Astrocyte (in vitro differentiated cells and primary cell): ENCODE measurements around the gene FGF2. TPM values are rescaled to one million over a fixed set of nuclear protein-coding genes. Genes with fewer than 3 reads are reported as not detected.
A peak's percentile ranks its signal among the peaks of the same experiment; 100 is the strongest.

ENCODE experiments used
- DNase-seq: peaks from one replicate; pipeline ENCODE4 v3.0.0-alpha.2; 2010; ENCODE audit warnings: low read depth
- FAIRE-seq: peaks from 2 replicates; lab custom pipeline; 2011; peaks lifted over from hg19 to GRCh38; lab: Jason Lieb, UNC
- H2AFZ ChIP-seq: 2 replicates; pipeline ENCODE4 v1.6.0; 2012; ENCODE audit warnings: low read depth, low read length, inconsistent platforms
- H3K27ac ChIP-seq: 2 replicates; pipeline ENCODE4 v1.5.1; 2011; ENCODE audit warnings: low read depth, low read length, inconsistent platforms
- H3K27me3 ChIP-seq: 2 replicates; pipeline ENCODE4 v1.6.0; 2011; ENCODE audit warnings: low read length, inconsistent platforms; ENCODE audit not compliant: insufficient read depth
- H3K36me3 ChIP-seq: 2 replicates; pipeline ENCODE4 v1.5.1; 2011; ENCODE audit warnings: low read length, inconsistent platforms; ENCODE audit not compliant: insufficient read depth
- H3K4me1 ChIP-seq: 2 replicates; pipeline ENCODE4 v1.5.1; 2011; ENCODE audit warnings: low read length, inconsistent platforms; ENCODE audit not compliant: insufficient read depth
- H3K4me2 ChIP-seq: 2 replicates; pipeline ENCODE4 v1.6.0; 2012; ENCODE audit warnings: low read length, inconsistent platforms
- H3K4me3 ChIP-seq: 2 replicates; pipeline ENCODE4 v1.5.1; 2011; ENCODE audit warnings: low read depth, mild to moderate bottlenecking, low read length, inconsistent platforms; ENCODE audit not compliant: insufficient read depth
- H3K79me2 ChIP-seq: 2 replicates; pipeline ENCODE4 v1.6.0; 2012; ENCODE audit warnings: mild to moderate bottlenecking, low read length, inconsistent platforms; ENCODE audit not compliant: insufficient read depth
- H3K9ac ChIP-seq: 2 replicates; pipeline ENCODE4 v1.6.0; 2012; ENCODE audit warnings: mild to moderate bottlenecking, low read length, inconsistent platforms
- H3K9me3 ChIP-seq: 2 replicates; pipeline ENCODE4 v1.5.1; 2012; ENCODE audit warnings: low read depth, mild to moderate bottlenecking, low read length, inconsistent platforms; ENCODE audit not compliant: insufficient read depth
- H4K20me1 ChIP-seq: 2 replicates; pipeline ENCODE4 v1.6.0; 2012; ENCODE audit warnings: low read length, inconsistent platforms; ENCODE audit not compliant: insufficient read depth
- H3K27ac Mint-ChIP-seq: one replicate; pipeline ENCODE4 v1.8.0; 2021; ENCODE audit warnings: mild to moderate bottlenecking, mixed read lengths; ENCODE audit not compliant: unreplicated experiment
- H3K27me3 Mint-ChIP-seq: one replicate; pipeline ENCODE4 v1.8.0; 2021; ENCODE audit warnings: low read depth, mixed read lengths; ENCODE audit not compliant: unreplicated experiment
- H3K36me3 Mint-ChIP-seq: one replicate; pipeline ENCODE4 v1.8.0; 2021; ENCODE audit warnings: low read depth, mixed read lengths; ENCODE audit not compliant: unreplicated experiment
- H3K4me1 Mint-ChIP-seq: one replicate; pipeline ENCODE4 v1.8.0; 2021; ENCODE audit warnings: low read depth, mixed read lengths; ENCODE audit not compliant: unreplicated experiment
- H3K4me3 Mint-ChIP-seq: one replicate; pipeline ENCODE4 v1.8.0; 2021; ENCODE audit warnings: mild to moderate bottlenecking, moderate library complexity, mixed read lengths; ENCODE audit not compliant: unreplicated experiment
- H3K9me3 Mint-ChIP-seq: one replicate; pipeline ENCODE4 v1.8.0; 2021; ENCODE audit warnings: mild to moderate bottlenecking, mixed read lengths; ENCODE audit not compliant: unreplicated experiment
- EZH2 ChIP-seq: IDR thresholded peaks from 2 replicates; pipeline ENCODE4 v1.6.1; 2012; ENCODE audit warnings: mild to moderate bottlenecking, low read length, inconsistent platforms; ENCODE audit not compliant: insufficient read depth
- total RNA-seq: library from RNA; stranded (reverse); gene quantifications from 2 replicates; pipeline ENCODE4 v1.2.1, GENCODE V29; 2021
- TF ChIP-seq, protein P1 (sequence below): IDR thresholded peaks from 2 replicates; pipeline ENCODE4 v1.5.1; 2011; ENCODE audit warnings: low read depth, mild to moderate bottlenecking, inconsistent platforms, low read length, moderate library complexity; ENCODE audit not compliant: insufficient read depth

FGF2 gene
- total RNA-seq, 1 donor from 2014 or later = 38.4 TPM

DNA sequence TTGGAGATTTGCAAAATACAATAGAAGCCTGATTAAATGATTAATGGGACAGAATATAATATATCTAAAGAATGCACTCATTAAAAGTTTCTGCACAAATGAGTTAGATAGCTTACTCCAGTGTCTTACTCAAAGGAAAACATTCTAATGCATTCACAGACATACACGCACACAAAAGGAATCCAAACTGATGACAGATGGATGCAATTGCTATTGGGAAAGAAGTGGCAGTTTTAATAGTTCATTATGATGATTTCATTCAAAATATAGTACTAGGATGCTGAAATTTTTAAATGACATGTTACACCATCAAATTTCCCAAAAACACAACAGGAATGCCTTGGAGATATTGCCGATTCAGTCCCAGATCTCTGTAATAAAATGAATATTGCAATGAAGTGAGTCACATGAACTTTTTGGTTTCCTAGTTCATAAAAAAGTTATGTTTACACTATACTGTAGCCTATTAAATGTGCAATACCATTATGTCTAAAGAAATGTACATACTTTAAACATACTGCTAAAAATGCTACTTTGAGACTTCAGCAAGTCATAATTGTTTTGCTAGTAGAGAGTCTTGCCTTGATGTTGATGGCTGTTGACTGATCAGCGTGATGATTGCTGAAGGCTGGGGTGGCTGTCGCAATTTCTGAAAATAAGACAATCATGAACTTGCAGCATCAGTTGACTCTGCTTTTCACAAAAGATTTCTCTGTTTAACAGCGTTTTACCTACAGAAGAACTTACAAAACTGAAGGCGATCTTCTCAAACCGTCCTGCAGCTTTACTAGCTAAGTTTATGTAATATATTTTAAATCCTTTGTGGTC is 48.6 kb upstream of the FGF2 start:
- Histone ChIP-seq H3K4me1 (peaks cover 21% of the 10 kb centered on the region), H3K9me3 (no peaks in the 10 kb centered on the region), H3K36me3 (no peaks in the 10 kb centered on the region), H3K9ac (peak overlapping the region; percentile 28), H2AFZ (no peak overlapping the region), H3K4me3 (no peak overlapping the region), H3K27me3 (no peaks in the 10 kb centered on the region), H4K20me1 (no peaks in the 10 kb centered on the region), H3K4me2 (peak overlapping the region; percentile 47), H3K79me2 (no peaks in the 10 kb centered on the region), H3K27ac (peak overlapping the region; percentile 74)
- peak; percentile 93 for DNase-seq
- Mint-ChIP-seq H3K4me3 (no peak overlapping the region), H3K27ac (peak overlapping the region; percentile 34), H3K27me3 (no peaks in the 10 kb centered on the region), H3K4me1 (peaks cover 22% of the 10 kb centered on the region), H3K36me3 (no peaks in the 10 kb centered on the region), H3K9me3 (no peaks in the 10 kb centered on the region)
- TF ChIP-seq, protein P1, sequence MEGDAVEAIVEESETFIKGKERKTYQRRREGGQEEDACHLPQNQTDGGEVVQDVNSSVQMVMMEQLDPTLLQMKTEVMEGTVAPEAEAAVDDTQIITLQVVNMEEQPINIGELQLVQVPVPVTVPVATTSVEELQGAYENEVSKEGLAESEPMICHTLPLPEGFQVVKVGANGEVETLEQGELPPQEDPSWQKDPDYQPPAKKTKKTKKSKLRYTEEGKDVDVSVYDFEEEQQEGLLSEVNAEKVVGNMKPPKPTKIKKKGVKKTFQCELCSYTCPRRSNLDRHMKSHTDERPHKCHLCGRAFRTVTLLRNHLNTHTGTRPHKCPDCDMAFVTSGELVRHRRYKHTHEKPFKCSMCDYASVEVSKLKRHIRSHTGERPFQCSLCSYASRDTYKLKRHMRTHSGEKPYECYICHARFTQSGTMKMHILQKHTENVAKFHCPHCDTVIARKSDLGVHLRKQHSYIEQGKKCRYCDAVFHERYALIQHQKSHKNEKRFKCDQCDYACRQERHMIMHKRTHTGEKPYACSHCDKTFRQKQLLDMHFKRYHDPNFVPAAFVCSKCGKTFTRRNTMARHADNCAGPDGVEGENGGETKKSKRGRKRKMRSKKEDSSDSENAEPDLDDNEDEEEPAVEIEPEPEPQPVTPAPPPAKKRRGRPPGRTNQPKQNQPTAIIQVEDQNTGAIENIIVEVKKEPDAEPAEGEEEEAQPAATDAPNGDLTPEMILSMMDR = no peak
- TF ChIP-seq EZH2 = no peak
- FAIRE-seq = peak; percentile 92

DNA sequence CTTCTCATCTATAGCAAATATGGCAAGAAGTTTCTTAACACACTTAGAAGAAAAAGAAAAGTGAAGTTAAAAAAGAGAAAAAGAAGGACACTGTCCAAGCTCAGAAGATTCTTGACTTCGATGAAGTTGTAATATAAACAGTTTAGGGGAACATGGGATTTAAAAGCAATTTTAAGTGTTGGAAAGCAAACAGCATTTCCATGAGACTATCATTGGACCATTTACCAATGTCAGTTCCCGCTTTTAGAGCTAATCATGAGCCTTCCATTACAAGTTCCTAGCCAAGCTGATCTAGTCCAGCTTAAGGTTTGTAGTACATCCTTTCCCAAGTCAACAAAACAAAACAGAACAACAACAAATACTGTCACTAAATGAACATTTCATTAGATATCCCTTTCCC is 45.1 kb upstream of the FGF2 start:
- Mint-ChIP-seq H3K27ac (no peak overlapping the region), H3K36me3 (no peaks in the 10 kb centered on the region), H3K4me3 (no peak overlapping the region), H3K9me3 (peaks cover 5% of the 10 kb centered on the region), H3K4me1 (peaks cover 28% of the 10 kb centered on the region), H3K27me3 (no peaks in the 10 kb centered on the region)
- Histone ChIP-seq H4K20me1 (no peaks in the 10 kb centered on the region), H3K9me3 (no peaks in the 10 kb centered on the region), H3K36me3 (no peaks in the 10 kb centered on the region), H3K4me1 (peaks cover 33% of the 10 kb centered on the region), H3K9ac (no peak overlapping the region), H3K27me3 (no peaks in the 10 kb centered on the region), H3K27ac (no peak overlapping the region), H3K4me3 (no peak overlapping the region), H2AFZ (no peak overlapping the region), H3K4me2 (no peak overlapping the region), H3K79me2 (no peaks in the 10 kb centered on the region)
- FAIRE-seq (no peak), DNase-seq (no peak)
- no peak for TF ChIP-seq EZH2
- TF ChIP-seq, protein P1 = no peak
